ENCODE data around the gene PTPRG. TPM values are rescaled to one million over a fixed set of nuclear protein-coding genes. Genes with fewer than 3 reads are reported as not detected.

PTPRG gene
- total RNA-seq, 2 experiments from 2014 or later: 0.03 to 0.05 TPM

GRCh38 chr3:61892891-61893290 is 331.5 kb downstream of the PTPRG start:
- Mint-ChIP-seq H3K4me3 (no peak overlapping the region), H3K27me3 (peaks cover 15% of the 10 kb centered on the region), H3K27ac (no peak overlapping the region), H3K4me1 (ENCODE audit: low read depth) (peaks cover 13% of the 10 kb centered on the region), H3K9me3 (no peaks in the 10 kb centered on the region), H3K36me3 (ENCODE audit: low read depth) (no peaks in the 10 kb centered on the region)
- CTCF ChIA-PET: no interaction called here
- Histone ChIP-seq H3K36me3 (ENCODE audit: insufficient read depth, low read length) (no peaks in the 10 kb centered on the region), H3K27ac (ENCODE audit: low read depth in 1 of 2, low read length in 2 of 2) (no peak overlapping the region), H3K4me3 (ENCODE audit: low read length) (no peak overlapping the region), H3K9me3 (ENCODE audit: control insufficient read depth in 1 of 2, insufficient read depth in 1 of 2, low read length in 2 of 2) (no peaks in the 10 kb centered on the region), H3K27me3 (ENCODE audit: control insufficient read depth in 1 of 2, insufficient read depth in 2 of 2, low read length in 2 of 2) (no peaks in the 10 kb centered on the region), H3K4me1 (ENCODE audit: insufficient read depth, low read length) (no peaks in the 10 kb centered on the region)
- DNase-seq (no peak), ATAC-seq (ENCODE audit: poor library complexity) (no peak)
- intact Hi-C loops (cut with DNase I, micrococcal nuclease): no loop called here
- TF ChIP-seq CTCF (IDR thresholded peaks at IDR 0.05): no peak
- POLR2A ChIA-PET: no interaction called here

GRCh38 chr3:61893840-61894566 is 332.6 kb downstream of the PTPRG start:
- no peaks in the 10 kb centered on the region for H3K9me3 Mint-ChIP-seq
- no peaks in the 10 kb centered on the region for H3K4me1 ChIP-seq (ENCODE audit: insufficient read depth, low read length)
- CTCF ChIA-PET: no interaction called here

GRCh38 chr3:61894988-61895935 is 333.9 kb downstream of the PTPRG start:
- H3K9me3 Mint-ChIP-seq: no peaks in the 10 kb centered on the region
- TF ChIP-seq CTCF (IDR thresholded peaks at IDR 0.05): no peak
- no peak overlapping the region for H3K4me3 Mint-ChIP-seq
- ChIA-PET POLR2A (no interaction called here), CTCF (interaction anchor here (0.6 kb wide), 1 partner anchor 506 kb away, joined by 4 read pairs; no protein-coding TSS in a partner anchor)
- H3K4me3 ChIP-seq (ENCODE audit: low read length): no peak overlapping the region
- peak overlapping the region; percentile 20 for H3K27ac Mint-ChIP-seq
- no peaks in the 10 kb centered on the region for H3K36me3 Mint-ChIP-seq (ENCODE audit: low read depth)
- H3K4me1 Mint-ChIP-seq (ENCODE audit: low read depth): peaks cover 13% of the 10 kb centered on the region
- no peaks in the 10 kb centered on the region for H3K4me1 ChIP-seq (ENCODE audit: insufficient read depth, low read length)
- intact Hi-C loops (cut with DNase I, micrococcal nuclease): no loop called here
- peaks cover under 1% of the 10 kb centered on the region for H3K27me3 Mint-ChIP-seq
- DNase-seq (peak in 9 of 14 experiments; percentile 2 to 59 (median 39)), ATAC-seq (ENCODE audit: poor library complexity) (peak; percentile 67)
- no peaks in the 10 kb centered on the region for H3K36me3 ChIP-seq (ENCODE audit: insufficient read depth, low read length)
- H3K9me3 ChIP-seq (ENCODE audit: control insufficient read depth in 1 of 2, insufficient read depth in 1 of 2, low read length in 2 of 2): no peaks in the 10 kb centered on the region
- H3K27me3 ChIP-seq (ENCODE audit: control insufficient read depth in 1 of 2, insufficient read depth in 2 of 2, low read length in 2 of 2): no peaks in the 10 kb centered on the region
- H3K27ac ChIP-seq (ENCODE audit: low read depth in 1 of 2, low read length in 2 of 2): no peak overlapping the region

More at GRCh38 chr3:61893840-61894566, 332.6 kb downstream of the PTPRG start:
- Histone ChIP-seq H3K36me3 (ENCODE audit: insufficient read depth, low read length) (no peaks in the 10 kb centered on the region), H3K4me3 (ENCODE audit: low read length) (no peak overlapping the region), H3K27ac (ENCODE audit: low read depth in 1 of 2, low read length in 2 of 2) (no peak overlapping the region), H3K9me3 (ENCODE audit: control insufficient read depth in 1 of 2, insufficient read depth in 1 of 2, low read length in 2 of 2) (no peaks in the 10 kb centered on the region), H3K27me3 (ENCODE audit: control insufficient read depth in 1 of 2, insufficient read depth in 2 of 2, low read length in 2 of 2) (no peaks in the 10 kb centered on the region)
- H3K4me1 Mint-ChIP-seq (ENCODE audit: low read depth): peaks cover 13% of the 10 kb centered on the region
- H3K36me3 Mint-ChIP-seq (ENCODE audit: low read depth): no peaks in the 10 kb centered on the region
- H3K27ac Mint-ChIP-seq: no peak overlapping the region
- no peak overlapping the region for H3K4me3 Mint-ChIP-seq
- DNase-seq (no peak), ATAC-seq (ENCODE audit: poor library complexity) (no peak)
- POLR2A ChIA-PET: no interaction called here
- TF ChIP-seq CTCF (IDR thresholded peaks at IDR 0.05): no peak
- intact Hi-C loops (cut with DNase I, micrococcal nuclease): no loop called here
- peaks cover 10% of the 10 kb centered on the region for H3K27me3 Mint-ChIP-seq

All from CD4-positive, alpha-beta T cell (primary cell).